Measurements from ENCODE around the gene CIRBP. TPM values are rescaled to one million over a fixed set of nuclear protein-coding genes. Genes with fewer than 3 reads are reported as not detected.

Gene CIRBP
- total and polyA plus RNA-seq, 2 of the 13 experiments (the other 11 are each of a cell fraction or from before 2014, with no cell fraction given): 133 to 140 TPM

DNA sequence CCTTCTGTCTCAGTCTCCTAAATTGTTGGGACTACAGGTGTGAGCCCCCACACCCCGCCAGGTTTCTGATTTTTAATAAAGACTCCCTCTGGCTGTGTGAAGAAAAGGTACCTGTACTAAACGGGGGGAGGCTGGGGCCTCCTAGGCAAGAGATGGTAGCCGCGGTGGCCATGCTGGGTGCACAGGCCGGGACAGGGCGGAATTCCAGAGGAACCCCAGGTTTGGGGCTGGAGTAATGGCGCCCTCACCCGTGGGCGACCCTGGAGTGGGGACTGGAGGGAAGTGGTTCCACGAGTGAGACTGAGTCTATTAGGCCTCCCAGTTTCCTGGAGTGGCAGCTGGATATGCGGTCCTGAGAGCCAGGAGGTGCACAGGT is 29.7 kb upstream of the CIRBP start:
- Histone ChIP-seq H3K9me3 (ENCODE audit: low read length) (no peaks in the 10 kb centered on the region), H3K27me3 (ENCODE audit: control insufficient read depth in 1 of 2, insufficient read depth in 2 of 2, low read length in 2 of 2) (no peaks in the 10 kb centered on the region), H3K4me2 (ENCODE audit: low read depth, low read length) (peak overlapping the region; percentile 81), H3K9ac (ENCODE audit: insufficient read depth, low read depth, low read length) (peak overlapping the region; percentile 61; the same call in 1 of the 2 replicates), H4K20me1 (ENCODE audit: insufficient read depth, low read length) (no peaks in the 10 kb centered on the region), H3K4me3 (replicated peaks in 1 of 3; ENCODE audit: insufficient read depth in 1 of 3, low read depth in 2 of 3, low read length in 3 of 3) (peak overlapping the region in 1 of 3 experiments; percentile 66; a peak in 1 of 6 replicates), H3K4me1 (ENCODE audit: insufficient read depth, low read length) (peaks cover 45% of the 10 kb centered on the region), H3K36me3 (replicated peaks in 1 of 2; ENCODE audit: control insufficient read depth in 1 of 2, insufficient read depth in 2 of 2, low read length in 2 of 2) (peaks cover 0 to 1% of the 10 kb centered on the region in 2 experiments; a peak in 1 of 5 replicates), H2AFZ (ENCODE audit: low read length) (no peak overlapping the region), H3K79me2 (ENCODE audit: insufficient read depth, low read length) (peaks cover 22% of the 10 kb centered on the region), H3K27ac (ENCODE audit: extremely low read length, insufficient read depth, low read length) (peak overlapping the region; percentile 21)
- DNase-seq (ENCODE audit: low spot score) (no peak), ATAC-seq (no peak), FAIRE-seq (no peak)
- in situ Hi-C loops (cut with HindIII; ENCODE audit: extremely low pct_ligation_motif_present, low pct_unique_long_range_greater_than_20kb): no loop called here
- ChIA-PET CTCF (ENCODE audit: low intra/inter-chr PET ratio, low total read pairs) (interaction anchor here (1.1 to 2.2 kb wide), 2 partner anchors 18 to 21 kb away, joined by 3 to 17 read pairs; no protein-coding TSS in a partner anchor), POLR2A (interaction anchor here (0.9 to 10.1 kb wide), 6 partner anchors 14 to 141 kb away, joined by 3 to 469 read pairs (median 4); partner anchors contain the start of gene CIRBP)
- intact Hi-C loops (cut with micrococcal nuclease; ENCODE audit: unreplicated experiment): no loop called here
- TF ChIP-seq NCOA2 (CRISPR knock-in tag; IDR thresholded peaks at IDR 0.05): no peak
- TF ChIP-seq RFX5 (IDR thresholded peaks at IDR 0.05; ENCODE audit: low read depth, low read length): no peak
- TF ChIP-seq, protein P1, sequence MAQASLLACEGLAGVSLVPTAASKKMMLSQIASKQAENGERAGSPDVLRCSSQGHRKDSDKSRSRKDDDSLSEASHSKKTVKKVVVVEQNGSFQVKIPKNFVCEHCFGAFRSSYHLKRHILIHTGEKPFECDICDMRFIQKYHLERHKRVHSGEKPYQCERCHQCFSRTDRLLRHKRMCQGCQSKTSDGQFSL (CRISPR knock-in tag; IDR thresholded peaks at IDR 0.05): 0 out of 2 replicates have a peak, but pooled peaks have one; percentile 26
- TF ChIP-seq HOXA5 (CRISPR knock-in tag; IDR thresholded peaks at IDR 0.05): no peak
- TF ChIP-seq, protein P2, sequence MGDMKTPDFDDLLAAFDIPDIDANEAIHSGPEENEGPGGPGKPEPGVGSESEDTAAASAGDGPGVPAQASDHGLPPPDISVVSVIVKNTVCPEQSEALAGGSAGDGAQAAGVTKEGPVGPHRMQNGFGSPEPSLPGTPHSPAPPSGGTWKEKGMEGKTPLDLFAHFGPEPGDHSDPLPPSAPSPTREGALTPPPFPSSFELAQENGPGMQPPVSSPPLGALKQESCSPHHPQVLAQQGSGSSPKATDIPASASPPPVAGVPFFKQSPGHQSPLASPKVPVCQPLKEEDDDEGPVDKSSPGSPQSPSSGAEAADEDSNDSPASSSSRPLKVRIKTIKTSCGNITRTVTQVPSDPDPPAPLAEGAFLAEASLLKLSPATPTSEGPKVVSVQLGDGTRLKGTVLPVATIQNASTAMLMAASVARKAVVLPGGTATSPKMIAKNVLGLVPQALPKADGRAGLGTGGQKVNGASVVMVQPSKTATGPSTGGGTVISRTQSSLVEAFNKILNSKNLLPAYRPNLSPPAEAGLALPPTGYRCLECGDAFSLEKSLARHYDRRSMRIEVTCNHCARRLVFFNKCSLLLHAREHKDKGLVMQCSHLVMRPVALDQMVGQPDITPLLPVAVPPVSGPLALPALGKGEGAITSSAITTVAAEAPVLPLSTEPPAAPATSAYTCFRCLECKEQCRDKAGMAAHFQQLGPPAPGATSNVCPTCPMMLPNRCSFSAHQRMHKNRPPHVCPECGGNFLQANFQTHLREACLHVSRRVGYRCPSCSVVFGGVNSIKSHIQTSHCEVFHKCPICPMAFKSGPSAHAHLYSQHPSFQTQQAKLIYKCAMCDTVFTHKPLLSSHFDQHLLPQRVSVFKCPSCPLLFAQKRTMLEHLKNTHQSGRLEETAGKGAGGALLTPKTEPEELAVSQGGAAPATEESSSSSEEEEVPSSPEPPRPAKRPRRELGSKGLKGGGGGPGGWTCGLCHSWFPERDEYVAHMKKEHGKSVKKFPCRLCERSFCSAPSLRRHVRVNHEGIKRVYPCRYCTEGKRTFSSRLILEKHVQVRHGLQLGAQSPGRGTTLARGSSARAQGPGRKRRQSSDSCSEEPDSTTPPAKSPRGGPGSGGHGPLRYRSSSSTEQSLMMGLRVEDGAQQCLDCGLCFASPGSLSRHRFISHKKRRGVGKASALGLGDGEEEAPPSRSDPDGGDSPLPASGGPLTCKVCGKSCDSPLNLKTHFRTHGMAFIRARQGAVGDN (CRISPR knock-in tag; IDR thresholded peaks at IDR 0.05): no peak
- TF ChIP-seq ARID2 (CRISPR knock-in tag; IDR thresholded peaks at IDR 0.05; ENCODE audit: borderline replicate concordance): no peak
- peak; percentile 13 for TF ChIP-seq PTBP1 (IDR thresholded peaks at IDR 0.05; ENCODE audit: low read depth, low read length, poor library complexity, severe bottlenecking)
- 77% methylated on average over 9 of the region's 11 CpGs for WGBS (ENCODE audit: low lambda C conversion rate)
- BruUV-seq (replicated peaks): no TSS peak

Measured in HepG2 (cell line).